ENCODE measurements around the gene EXD3.
A peak's percentile ranks its signal among the peaks of the same experiment; 100 is the strongest.

EXD3 gene

DNA sequence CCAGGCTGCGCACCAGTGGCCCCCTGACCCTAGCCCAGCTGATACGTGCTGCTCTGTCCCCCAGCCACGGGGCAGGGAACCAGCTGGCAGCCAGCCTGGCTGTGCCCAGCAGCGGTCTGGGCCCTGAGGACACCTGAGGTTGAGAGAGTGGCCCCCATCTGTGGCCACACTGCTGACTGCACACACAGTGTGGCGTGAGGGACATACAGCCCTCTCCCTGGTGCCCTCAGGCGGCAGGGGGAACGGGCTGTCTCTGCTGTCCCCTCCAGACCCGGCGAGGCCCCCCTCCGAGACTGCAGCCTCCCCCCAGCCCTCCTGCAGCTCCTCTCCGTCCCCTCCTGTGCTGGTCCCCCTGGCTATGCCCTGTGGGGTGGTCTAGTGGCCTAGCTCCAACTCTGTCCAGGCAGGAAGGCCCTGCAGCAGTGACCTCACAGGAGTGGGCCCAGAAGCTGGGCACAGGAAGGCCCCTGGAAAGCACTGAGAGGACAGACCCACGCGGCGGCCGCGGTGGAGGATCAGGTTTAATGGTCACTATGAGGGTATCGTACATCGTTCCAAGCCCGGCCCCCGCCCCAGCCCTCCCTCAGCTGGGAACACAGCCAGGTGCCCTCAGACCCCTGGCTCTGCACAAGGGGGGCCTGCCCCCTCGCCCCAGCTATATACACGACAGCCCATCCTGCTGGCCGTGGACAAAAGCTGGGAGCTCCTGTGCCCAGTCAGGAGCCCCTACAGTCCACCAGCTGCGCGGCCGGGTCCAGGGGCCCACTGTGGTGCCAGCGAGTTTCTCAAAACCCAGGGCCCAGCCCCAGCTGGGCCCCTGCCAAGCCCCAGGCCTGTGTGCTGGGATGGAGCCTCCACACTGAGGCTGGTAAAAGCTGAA is 25.0 kb upstream of the EXD3 start:
- DNase-seq (ENCODE audit: low spot score) = no peak

DNA sequence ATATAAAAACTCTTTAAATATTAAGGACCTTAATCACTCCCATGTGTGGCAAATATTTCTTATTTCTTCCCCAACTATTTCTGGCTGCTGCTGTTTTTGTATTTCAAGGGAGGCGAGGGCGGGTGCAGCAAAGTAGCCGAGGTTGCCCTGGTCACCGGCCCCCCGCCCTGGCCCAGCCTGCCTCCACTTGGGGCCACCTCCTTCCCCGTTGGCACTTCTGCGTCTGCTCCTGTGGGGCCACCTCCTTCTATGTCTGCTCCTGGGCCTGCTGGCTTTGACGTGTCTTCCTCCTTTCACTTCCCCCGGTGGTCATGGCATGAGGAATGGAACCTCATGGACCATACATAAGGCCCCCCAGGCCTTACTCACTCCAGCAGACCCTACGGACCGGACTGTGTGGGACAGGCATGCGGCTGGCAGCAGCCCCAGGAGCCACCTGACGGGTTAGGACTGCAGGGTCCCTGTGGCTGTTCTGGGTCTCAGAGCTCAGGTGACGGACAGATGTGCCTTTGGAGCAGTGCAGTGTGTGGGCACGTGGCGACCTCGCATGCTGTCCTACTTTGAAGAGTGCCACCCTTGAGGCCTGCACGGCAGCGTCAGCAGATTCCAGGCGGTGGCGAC is 24.0 kb upstream of the EXD3 start:
- DNase-seq (ENCODE audit: low spot score) = no peak

DNA sequence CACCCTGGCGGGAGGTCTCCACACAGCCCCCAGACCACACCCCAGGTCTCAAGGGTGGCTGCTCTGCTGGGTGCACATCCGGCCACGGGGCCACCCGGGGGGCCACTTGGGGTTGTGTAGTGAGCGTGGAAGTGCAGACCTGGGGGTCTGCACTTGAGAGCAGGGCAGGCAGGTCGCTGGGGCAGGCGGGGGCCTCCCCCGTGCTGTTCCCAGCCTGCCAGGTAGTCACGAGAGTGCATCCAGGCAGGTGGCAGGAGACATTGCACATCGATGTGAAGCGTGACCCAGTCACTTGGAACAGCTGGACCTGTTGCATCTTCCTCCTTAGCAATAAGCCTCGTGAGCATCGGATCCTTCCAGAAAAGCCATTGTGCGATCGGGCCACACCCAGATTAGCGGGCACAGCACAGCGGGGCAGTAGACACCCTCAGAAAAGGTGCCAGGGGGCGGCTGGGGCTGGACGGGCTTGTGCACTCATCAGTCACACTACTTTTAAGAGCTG is 23.0 kb upstream of the EXD3 start:
- no peak for DNase-seq (ENCODE audit: low spot score)

- DNase-seq (ENCODE audit: low spot score) = peak; percentile 92
These were observed 22.4 kb upstream of the EXD3 start for GRCh38 chr9:137445275-137445807.

GRCh38 chr9:137444106-137444790 is 21.3 kb upstream of the EXD3 start:
- no peak for DNase-seq (ENCODE audit: low spot score)

- no peak for DNase-seq (ENCODE audit: low spot score)
These were observed 19.0 kb upstream of the EXD3 start for GRCh38 chr9:137441935-137442321.

- no peak for DNase-seq (ENCODE audit: low spot score)
These were observed 18.4 kb upstream of the EXD3 start, which contains the start of gene ENTPD8 for GRCh38 chr9:137441289-137441934. TSS of gene ENTPD8 (minus strand) at chr9:137441357. CDS start at chr9:137438285, 3,072 bp downstream.

- no peak for DNase-seq (ENCODE audit: low spot score)
These were observed 16.3 kb upstream of the EXD3 start for GRCh38 chr9:137439158-137439714.

DNA sequence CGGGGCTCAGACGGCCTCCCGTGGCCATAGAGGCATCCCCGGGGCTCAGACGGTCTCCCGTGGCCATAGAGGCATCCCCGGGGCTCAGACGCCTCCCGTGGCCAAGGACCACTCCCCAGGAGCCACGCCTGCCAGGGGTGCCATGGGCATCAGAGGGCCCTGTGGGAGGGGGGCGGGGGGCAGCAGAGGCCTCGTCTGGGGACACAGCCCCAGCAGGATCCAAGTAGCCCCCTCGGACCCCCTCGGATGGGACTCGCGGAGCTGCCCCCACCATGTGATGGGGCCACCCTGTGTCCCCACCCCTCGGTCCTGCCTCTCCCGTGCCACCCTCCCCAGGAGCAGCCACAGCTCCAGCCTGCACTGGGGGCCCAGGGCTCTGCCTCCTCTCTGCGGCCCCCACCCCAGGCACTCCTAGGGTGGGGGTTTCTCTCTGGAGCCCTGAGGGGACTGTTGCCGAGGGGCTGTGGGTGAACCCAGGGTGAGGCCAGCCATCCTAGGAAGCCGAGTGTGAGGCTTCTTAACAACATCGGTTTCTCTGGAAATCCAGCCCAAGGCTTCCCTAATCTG is 15.7 kb upstream of the EXD3 start:
- DNase-seq (ENCODE audit: low spot score) = no peak

GRCh38 chr9:137437691-137438590 is 15.0 kb upstream of the EXD3 start:
- DNase-seq (ENCODE audit: low spot score) = no peak

- DNase-seq (ENCODE audit: low spot score) = no peak
These were observed 14.0 kb upstream of the EXD3 start for GRCh38 chr9:137436761-137437600.

DNA sequence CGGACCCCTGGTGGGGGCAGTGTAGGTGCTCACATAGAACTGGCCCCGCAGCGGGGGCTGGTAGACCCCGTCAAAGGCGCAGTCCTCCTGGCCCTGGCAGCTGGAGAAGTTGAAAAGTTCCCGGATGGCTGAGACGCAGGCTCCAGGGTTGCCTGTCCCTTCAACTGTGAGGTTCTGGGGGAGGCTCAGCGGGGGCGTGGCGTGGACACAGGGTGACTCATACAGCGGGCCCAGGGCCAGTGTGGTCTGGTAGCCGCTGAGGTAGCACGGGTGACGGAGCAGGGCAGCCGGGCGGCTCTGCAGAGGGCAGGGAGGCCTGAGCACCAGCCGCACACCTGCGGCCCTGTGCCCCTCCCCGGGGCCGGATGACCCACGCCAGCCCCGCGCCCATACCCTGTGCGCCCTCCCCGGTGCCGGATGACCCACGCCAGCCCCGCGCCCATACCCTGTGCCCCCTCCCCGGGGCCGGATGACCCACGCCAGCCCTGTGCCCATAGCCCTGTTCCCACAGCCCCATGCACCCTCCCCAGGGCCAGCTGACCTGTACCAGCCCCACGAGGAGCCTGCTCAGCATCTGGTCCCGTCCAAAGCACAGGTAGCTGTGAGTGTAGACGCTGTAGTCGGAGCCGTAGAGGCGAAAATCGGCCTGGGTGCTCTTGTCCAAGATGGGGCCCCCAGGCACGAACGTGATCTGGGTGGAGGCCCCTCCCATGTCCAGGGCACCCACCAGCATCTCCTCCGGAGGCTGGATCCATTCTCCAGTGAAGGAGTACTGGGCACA is 13.2 kb upstream of the EXD3 start:
- DNase-seq (ENCODE audit: low spot score) = no peak

- DNase-seq (ENCODE audit: low spot score) = no peak
These were observed 12.5 kb upstream of the EXD3 start for GRCh38 chr9:137435381-137435891.

DNA sequence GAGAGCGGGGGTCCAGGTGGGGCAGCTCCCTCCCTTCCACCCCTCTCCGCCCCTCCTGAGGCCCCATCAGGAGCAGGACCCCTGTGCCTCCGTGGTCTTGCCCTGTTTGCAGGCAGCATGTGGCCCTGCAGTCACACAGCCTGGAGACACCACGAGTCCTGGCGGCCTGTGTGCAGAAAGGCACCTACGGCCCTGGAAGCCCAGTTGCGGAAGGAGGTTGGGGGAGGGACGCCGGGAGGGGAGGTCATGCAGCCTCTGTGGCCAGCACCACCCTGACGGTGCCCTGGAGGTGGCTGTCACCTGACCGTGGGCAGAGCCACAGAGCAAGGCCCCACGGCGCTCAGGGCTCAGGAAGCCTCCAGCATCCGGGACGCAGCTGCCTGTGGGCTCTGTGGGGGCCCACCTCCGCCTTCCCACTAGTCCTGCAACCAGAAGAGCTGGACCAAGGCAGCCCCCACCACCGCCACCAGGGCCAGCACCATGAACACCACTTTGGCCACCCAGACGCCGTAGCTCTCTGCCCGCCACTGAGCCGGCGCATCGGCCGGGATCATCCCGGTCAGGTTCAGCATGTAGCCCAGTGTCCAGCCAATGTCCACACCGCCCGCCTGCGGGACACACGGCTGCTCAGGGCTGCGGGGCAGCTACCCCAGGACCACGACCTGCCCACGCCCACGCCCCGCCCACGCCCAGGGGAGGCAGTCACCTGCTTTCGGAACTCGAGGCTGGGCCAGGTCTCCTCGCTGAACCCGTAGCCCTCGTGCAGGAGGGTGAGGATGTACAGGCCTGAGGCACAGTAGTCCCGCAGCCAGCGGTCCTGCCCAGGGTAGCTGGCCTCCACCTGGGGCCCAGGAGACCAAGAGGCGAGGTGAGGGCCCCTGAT is 11.8 kb upstream of the EXD3 start:
- no peak for DNase-seq (ENCODE audit: low spot score)

GRCh38 chr9:137433916-137434431 is 11.0 kb upstream of the EXD3 start:
- DNase-seq (ENCODE audit: low spot score) = no peak

- no peak for DNase-seq (ENCODE audit: low spot score)
These were observed 10.5 kb upstream of the EXD3 start for GRCh38 chr9:137433349-137433915.
